ENCODE measurements around the gene ST6GALNAC4. TPM values are rescaled to one million over a fixed set of nuclear protein-coding genes. Genes with fewer than 3 reads are reported as not detected.

ST6GALNAC4 gene
- total RNA-seq, 1 experiment from 2014 or later: 31.9 TPM

GRCh38 chr9:127935765-127936221, 19.0 kb upstream of the ST6GALNAC4 start:
- in situ Hi-C loops (cut with HindIII; ENCODE audit: low sequenced_read_pairs): loop anchor here (25.0 kb wide), 1 partner anchor 173 kb away; no protein-coding TSS in a partner anchor
- DNase-seq (ENCODE audit: low spot score): no peak

- no peak for DNase-seq (ENCODE audit: low spot score)
- in situ Hi-C loops (cut with HindIII; ENCODE audit: low sequenced_read_pairs): loop anchor here (25.0 kb wide), 1 partner anchor 173 kb away; no protein-coding TSS in a partner anchor
These were observed 18.1 kb upstream of the ST6GALNAC4 start for GRCh38 chr9:127934986-127935385.

- DNase-seq (ENCODE audit: low spot score): no peak
- in situ Hi-C loops (cut with HindIII; ENCODE audit: low sequenced_read_pairs): loop anchor here (25.0 kb wide), 1 partner anchor 172 kb away; no protein-coding TSS in a partner anchor
These were observed 17.4 kb upstream of the ST6GALNAC4 start for GRCh38 chr9:127934248-127934647.

DNA sequence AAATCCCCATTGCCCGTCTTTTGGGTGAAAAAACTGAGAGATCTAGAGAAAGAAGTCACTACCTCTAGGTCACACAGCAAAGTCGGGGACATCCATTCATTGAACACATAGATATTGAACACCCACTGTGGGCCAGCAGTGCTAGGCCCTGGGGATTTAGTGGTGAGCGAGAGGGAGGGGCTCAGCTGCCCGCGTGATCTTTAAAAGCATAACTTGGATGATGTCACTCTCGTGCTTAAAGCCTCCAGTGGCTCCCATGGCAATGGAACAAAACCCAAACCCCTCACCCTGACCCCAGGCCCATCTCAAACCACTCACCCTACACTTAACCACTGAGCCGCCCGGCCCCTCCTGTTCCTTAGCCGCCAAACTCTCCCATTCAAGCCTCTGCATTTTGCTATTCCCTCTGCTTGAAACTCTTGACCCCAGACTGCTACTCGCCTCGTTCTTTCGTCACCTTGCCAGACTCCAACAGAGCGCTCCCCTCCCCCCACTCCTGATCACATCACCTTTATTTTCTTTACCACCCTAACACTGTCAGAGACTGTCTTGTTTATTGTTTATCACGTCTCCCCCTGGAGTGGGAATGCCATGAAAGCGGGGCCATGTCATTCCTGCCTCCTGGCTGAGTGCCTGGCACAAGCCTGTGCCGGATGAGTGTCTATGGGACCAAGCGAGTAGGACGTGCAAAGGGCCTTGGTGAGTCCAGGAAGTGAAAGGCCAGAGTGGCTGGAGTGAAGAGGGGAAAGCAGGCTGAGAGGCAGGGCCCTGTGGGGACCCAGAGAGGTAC, 14.4 kb upstream of the ST6GALNAC4 start:
- in situ Hi-C loops (cut with HindIII; ENCODE audit: low sequenced_read_pairs): loop anchor here (25.0 kb wide), 1 partner anchor 169 kb away; no protein-coding TSS in a partner anchor
- no peak for DNase-seq (ENCODE audit: low spot score)

- in situ Hi-C loops (cut with HindIII; ENCODE audit: low sequenced_read_pairs): loop anchor here (25.0 kb wide), 1 partner anchor 168 kb away; no protein-coding TSS in a partner anchor
- DNase-seq (ENCODE audit: low spot score): peak; percentile 89
These were observed 13.6 kb upstream of the ST6GALNAC4 start, which contains the start of gene PIP5KL1 for GRCh38 chr9:127930231-127931091. Gene PIP5KL1, minus strand, starts transcription at chr9:127930777. Its CDS starts 25 bp downstream, at chr9:127930752.

DNA sequence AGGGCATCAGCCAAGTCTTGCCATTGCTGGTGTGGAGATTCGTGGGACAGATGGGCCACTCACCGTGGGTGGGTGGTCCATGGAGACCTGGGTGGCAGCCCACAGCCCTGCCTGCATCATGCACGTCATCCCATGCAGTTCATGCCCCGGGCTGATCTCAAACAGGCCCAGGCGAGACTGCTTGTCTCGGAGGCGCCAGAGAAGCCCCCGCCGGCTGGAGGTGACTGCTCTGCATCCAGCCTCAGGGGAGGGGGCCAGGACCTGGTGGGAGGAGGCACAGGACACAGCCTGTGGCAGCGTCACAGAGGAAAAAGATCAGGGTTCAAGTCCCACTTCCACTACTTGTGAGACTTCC, 12.8 kb upstream of the ST6GALNAC4 start:
- in situ Hi-C loops (cut with HindIII; ENCODE audit: low sequenced_read_pairs): loop anchor here (25.0 kb wide), 1 partner anchor 167 kb away; no protein-coding TSS in a partner anchor
- no peak for DNase-seq (ENCODE audit: low spot score)

DNA sequence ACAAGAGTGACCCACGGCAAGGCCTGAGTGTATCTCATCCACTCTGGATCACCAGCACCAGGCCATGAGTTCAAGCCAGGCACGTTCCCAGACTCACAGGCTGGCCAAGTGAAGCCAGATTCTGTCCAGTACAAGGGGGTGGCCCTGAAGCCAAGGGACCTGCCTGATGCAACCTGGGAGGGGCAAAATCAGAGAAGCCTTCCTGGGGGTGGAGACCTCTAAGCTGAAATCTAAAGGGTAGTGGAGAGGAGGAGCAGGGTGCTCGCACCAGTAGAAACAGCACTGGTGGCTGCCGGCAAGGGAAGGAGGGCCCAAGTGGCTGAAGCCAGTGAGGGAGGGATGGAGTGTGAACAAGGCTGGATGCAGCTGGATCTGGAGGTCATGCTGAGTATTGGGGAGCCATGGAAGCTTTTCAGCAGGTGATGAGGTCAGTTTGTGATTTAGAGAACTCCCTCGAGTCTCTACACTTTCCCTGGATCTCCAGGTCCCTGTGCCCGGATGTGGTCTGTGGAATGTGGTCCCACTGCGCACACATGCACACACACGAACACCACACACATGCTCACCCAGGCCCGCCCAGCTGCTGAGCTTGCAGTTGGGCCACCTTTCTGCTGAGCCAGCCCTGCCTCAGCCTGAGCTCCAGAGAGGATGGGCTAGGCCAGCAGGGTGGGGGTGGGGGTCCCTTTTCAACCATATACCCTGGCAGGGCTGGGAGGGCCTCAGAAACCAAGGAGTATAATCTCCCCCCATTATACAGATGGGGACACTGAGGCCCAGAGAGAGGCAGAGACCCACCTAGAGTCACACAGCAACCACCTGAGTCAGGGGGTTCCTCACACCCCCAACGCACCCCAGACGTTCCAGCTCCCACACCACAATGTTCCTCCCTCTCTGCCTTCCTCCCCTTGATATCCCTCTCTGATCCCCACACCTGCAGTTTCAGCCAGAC, 12.1 kb upstream of the ST6GALNAC4 start:
- in situ Hi-C loops (cut with HindIII; ENCODE audit: low sequenced_read_pairs): loop anchor here (25.0 kb wide), 1 partner anchor 167 kb away; no protein-coding TSS in a partner anchor
- no peak for DNase-seq (ENCODE audit: low spot score)

DNA sequence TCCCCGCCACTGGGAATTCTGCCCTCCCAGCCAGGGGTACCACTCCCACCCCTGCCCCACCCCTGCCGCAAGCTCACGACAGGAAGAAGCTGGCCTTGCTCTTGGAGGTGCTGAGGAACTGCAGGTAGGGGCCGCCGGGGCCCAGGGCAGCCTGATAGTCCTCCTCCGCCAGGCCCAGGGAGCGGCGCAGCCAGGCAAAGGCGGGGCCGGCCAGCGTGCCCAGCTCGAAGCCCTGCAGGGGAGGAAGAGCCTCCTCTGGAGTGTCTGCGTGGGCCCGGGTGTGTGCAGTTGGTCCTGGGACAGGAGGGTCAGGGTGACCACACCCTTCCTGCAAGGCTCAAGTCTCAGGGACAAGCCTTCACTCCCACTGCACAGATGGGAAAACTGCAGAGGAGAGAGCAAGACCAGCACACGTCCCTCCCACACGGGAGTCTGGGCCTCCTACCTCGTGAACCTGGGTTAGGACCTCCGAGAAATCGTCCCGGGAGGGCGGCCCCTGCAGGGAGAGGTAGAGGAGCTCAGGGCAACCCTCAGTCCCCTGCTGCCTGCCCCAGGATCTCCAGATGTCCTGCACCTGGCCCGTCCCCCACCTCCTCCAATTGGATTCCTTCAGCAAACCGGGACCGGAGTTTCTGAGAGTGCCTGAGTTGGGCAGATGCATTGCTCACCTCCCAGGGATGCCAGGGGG, 11.3 kb upstream of the ST6GALNAC4 start:
- in situ Hi-C loops (cut with HindIII; ENCODE audit: low sequenced_read_pairs): loop anchor here (25.0 kb wide), 1 partner anchor 166 kb away; no protein-coding TSS in a partner anchor
- DNase-seq (ENCODE audit: low spot score): no peak

DNA sequence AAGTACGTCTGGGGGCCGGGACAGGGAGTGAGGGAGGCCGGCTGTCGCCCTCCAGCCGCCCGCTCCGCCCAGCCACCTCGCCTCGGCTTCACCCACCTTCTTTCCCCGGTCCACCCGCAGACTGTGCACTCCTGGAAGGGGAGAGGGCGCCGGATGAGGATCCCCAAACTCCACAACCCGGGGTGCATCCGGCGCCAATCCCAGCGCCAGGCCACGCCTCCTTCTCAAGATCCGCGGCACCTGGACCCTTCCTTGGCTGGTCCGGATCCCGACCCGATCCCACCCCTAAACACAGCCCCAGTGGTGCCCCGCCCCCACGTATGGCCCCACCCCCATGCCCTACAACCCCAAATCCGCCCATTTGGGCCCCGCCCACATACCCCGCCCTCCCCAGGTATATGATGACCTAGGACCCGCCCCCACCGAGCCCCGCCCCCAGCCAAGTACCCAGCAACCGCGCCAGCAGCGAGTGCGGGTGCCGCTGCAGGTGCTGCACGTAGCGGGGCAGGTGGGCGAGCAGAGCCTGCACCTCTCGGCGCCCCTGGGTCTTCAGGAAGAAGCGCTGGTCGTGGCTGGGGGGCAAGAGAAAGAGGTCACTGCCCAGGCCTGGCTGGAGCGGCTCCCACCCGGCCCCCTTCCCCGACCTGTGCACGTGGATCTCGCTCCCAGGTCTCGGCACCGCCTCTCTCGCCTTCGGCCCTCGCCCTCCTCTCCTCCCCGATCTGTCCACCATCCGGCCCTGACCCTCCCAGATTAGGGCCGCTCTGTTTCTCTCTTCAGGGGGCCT, 10.6 kb upstream of the ST6GALNAC4 start:
- in situ Hi-C loops (cut with HindIII; ENCODE audit: low sequenced_read_pairs): loop anchor here (25.0 kb wide), 1 partner anchor 165 kb away; no protein-coding TSS in a partner anchor
- no peak for DNase-seq (ENCODE audit: low spot score)

DNA sequence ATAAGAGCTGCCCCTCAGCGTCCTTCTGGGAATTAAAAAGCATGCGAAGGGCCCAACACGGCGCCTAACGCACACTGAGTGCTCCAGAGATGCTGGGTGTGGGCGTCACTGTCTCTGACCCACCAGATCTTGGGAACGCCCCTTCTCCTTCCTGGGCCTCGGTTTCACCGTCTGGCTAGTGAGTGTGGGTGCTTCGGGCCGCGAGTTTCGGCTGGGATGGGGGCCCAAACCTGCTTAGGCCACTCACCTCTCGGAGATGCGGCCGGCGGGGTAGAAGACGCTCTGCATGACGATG, 10.0 kb upstream of the ST6GALNAC4 start:
- in situ Hi-C loops (cut with HindIII; ENCODE audit: low sequenced_read_pairs): loop anchor here (25.0 kb wide), 1 partner anchor 165 kb away; no protein-coding TSS in a partner anchor
- no peak for DNase-seq (ENCODE audit: low spot score)

DNA sequence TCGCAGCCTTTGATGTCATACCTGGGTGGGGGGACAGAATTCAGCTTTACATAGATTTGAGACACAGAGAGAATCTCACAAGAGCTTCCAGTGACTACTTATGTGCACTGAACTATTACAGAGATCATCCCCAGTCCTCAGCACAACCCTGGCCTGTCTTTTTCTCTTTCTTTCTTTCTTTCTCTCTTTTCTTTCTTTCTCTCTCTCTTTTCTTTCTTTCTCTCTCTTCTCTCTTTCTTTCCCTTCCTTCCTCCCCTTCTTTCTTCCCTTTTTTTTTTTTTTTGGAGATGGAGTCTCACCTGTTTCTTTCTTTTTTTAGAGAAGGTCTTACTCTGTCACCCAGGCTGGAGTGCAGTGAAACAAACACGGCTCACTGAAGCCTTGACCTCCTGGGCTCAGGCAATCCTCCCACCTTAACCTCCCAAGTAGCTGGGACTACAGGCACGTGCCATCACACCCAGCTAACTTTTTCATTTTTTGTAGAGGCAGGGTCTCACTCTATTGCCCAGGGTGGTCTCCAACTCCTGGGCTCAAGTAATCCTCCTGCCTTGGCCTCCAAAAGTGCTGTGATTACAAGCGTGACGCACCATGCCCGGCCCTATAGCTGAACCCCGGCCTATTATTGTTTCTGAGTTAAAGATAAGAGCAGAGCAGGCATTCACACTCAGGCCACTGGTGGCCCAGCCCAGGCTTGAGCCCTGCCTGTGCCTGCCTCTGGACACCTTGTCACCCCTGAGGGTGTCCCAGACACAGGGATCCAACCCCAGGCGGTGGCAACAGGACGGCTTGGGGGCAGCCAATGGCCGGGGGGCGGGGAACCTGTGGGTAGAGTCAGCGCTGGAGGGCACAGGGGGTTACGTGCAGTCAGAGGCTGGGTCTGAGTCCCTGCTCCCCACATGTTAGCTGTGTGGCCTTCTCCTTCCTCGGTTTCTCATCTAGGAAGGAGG, 9.4 kb upstream of the ST6GALNAC4 start:
- in situ Hi-C loops (cut with HindIII; ENCODE audit: low sequenced_read_pairs): loop anchor here (25.0 kb wide), 1 partner anchor 164 kb away; no protein-coding TSS in a partner anchor
- DNase-seq (ENCODE audit: low spot score): no peak

DNA sequence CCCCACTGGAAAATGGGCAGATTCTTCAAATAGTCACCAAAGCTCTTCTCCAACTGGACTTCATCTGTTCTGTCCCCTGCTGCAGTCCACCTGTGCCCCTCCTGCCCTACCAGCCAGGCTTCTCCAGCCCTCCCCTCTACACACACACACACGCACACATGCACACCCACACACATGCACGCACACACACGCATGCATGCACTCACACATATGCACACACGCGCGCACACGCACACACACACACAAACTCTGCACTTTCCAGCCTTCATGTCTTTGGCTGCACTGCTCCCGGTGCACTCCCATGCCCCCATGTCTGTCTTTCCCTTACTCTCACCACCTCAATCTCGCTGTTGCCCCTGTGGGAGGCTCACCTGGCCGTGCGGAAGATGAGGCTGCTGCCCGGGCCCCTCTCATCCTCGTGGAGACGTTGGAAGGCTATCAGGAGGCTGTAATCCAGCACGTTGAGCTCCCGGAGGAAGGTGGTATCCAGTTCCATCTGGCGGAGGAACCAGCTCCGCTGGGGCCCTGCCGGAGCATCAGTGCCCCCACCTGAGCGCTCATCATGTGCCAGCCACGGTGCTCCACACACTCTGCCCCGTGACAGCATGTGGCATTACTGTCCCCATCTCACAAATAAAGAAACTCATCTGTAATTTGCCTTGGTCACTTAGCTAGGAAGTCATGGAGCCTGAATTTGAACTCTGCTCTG, 8.0 kb upstream of the ST6GALNAC4 start:
- no peak for DNase-seq (ENCODE audit: low spot score)
- in situ Hi-C loops (cut with HindIII; ENCODE audit: low sequenced_read_pairs): loop anchor here (25.0 kb wide), 1 partner anchor 163 kb away; no protein-coding TSS in a partner anchor

- DNase-seq (ENCODE audit: low spot score): no peak
- in situ Hi-C loops (cut with HindIII; ENCODE audit: low sequenced_read_pairs): no loop called here
These were observed 6.9 kb upstream of the ST6GALNAC4 start for GRCh38 chr9:127923771-127924170.

DNA sequence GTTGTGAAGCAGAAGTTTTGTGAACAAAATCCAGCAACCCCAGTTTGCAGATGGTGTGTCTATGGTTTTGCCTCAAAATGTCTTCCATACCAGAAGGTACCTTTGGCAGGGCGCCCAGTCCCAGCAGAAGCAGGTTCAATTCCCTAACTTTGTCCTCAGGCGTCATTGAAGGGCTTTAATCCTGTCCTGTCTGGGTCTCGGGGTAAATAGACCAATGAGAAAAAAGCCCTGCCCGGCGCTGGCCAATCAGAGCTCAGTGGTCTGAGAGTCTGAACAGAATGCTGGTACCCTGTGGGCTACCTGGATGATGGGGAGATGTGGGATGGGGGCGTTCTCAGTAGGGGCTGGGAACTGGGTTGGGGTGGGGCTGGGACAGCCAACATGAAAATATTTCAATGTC, 6.2 kb upstream of the ST6GALNAC4 start:
- no peak for DNase-seq (ENCODE audit: low spot score)
- in situ Hi-C loops (cut with HindIII; ENCODE audit: low sequenced_read_pairs): no loop called here

- DNase-seq (ENCODE audit: low spot score): peak; percentile 71
- in situ Hi-C loops (cut with HindIII; ENCODE audit: low sequenced_read_pairs): no loop called here
These were observed 4.8 kb upstream of the ST6GALNAC4 start for GRCh38 chr9:127921557-127922120.

All from G401 (cell line).